Mucosa of rectum (tissue), 2 donors: ENCODE results near the gene ARHGAP45.

Experiments
- H3K27ac ChIP-seq, 2 donors: one replicate each; pipeline ENCODE4 v1.7.0; 2013; ENCODE audit warnings: inconsistent platforms in 2 of 2, low read depth in 2 of 2, low read length in 2 of 2
- H3K27me3 ChIP-seq, 2 donors: one replicate each; pipeline ENCODE4 v1.7.0; 2013; ENCODE audit warnings: low read length in 2 of 2; ENCODE audit not compliant: control insufficient read depth in 2 of 2, insufficient read depth in 2 of 2
- H3K36me3 ChIP-seq, 2 donors: one replicate each; pipeline ENCODE4 v1.7.0; 2013; ENCODE audit warnings: low read length in 2 of 2; ENCODE audit not compliant: control insufficient read depth in 2 of 2, insufficient read depth in 2 of 2
- H3K4me1 ChIP-seq, 2 donors: one replicate each; pipeline ENCODE4 v1.7.0; 2013; ENCODE audit warnings: low read length in 2 of 2, mild to moderate bottlenecking in 1 of 2; ENCODE audit not compliant: control insufficient read depth in 2 of 2, insufficient read depth in 2 of 2
- H3K4me3 ChIP-seq, 2 donors: one replicate each; pipeline ENCODE4 v1.7.0; 2013; ENCODE audit warnings: low read length in 2 of 2
- H3K9ac ChIP-seq, 2 donors: one replicate each; pipeline ENCODE4 v1.7.0; 2013; ENCODE audit warnings: low read length in 2 of 2, low read depth in 1 of 2, mild to moderate bottlenecking in 1 of 2
- H3K9me3 ChIP-seq, 2 donors: one replicate each; pipeline ENCODE4 v1.7.0; 2013; ENCODE audit warnings: low read length in 2 of 2; ENCODE audit not compliant: control insufficient read depth in 2 of 2
- donor health status: healthy.
- donor health status: Normal muscosa, but diverticular disease.

ARHGAP45 gene

DNA sequence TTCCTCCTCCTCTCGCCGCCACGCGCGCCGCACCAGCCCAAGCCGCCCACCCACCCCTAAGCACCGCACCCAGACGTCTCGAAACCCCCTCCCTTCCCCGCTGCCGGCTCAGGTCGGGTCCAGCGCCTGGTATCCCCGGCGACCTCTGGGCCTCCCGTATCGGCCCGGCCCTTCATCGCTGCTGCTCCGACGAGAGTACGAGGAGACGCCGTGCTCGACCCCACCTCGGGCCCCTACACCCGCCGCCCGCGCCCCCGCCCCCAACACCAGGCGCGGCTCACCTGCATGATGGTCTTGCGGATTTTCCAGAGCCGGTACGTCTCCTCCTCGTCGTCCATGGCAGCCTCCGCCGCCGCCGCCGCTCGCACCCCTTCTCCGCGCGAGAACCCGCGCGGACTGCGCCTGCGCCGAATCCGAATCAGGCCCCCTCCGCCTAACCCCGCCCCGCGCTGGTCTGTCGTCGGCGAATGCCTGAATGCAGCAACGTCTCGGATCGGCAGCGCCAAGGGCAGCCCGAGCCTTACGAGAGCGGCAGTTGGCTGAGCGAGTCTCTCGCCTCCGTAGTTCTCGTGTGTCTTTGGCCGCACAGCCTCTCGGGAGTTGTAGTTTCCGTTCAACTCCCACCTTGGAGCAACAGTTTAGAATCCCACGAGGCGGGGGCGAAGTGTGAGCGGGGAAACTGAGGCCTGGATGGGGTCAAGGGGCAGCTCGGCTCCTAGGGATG, 28.2 kb downstream of the ARHGAP45 start, which contains the start of gene POLR2E:
TSS of gene POLR2E (minus strand) at position 398 of the 724 bp plus-strand sequence. CDS start at position 338, 60 bp downstream.
- H3K9me3 ChIP-seq, result no peaks in the 10 kb centered on the region
- no peaks in the 10 kb centered on the region for H3K27me3 ChIP-seq
- peaks cover 9 to 15% of the 10 kb centered on the region in 2 donors for H3K36me3 ChIP-seq
- peaks cover 22 to 25% of the 10 kb centered on the region in 2 donors for H3K4me1 ChIP-seq
- H3K9ac ChIP-seq, result peak within 1 kb of the TSS; percentile 80 to 90
- H3K4me3 ChIP-seq, result peak within 1 kb of the TSS; percentile 73 to 93
- peak within 1 kb of the TSS; percentile 52 to 63 for H3K27ac ChIP-seq

DNA sequence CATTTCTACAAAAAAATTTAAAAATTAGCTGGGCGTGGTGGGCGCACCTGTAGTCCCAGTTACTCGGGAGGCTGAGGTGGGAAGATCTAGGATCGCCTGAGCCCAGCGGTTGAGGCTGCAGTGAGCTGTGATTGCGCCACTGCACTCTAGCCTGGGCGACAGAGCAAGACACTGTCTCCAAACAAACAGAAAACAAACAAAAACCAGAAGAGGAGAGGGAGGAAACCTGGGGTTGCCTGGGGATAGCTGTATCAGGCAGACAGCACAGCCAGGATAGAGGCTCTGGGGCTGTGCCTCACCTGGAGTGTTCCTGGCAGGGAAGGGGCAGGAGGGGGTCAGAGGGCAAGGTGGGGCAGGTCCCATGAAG, 30.8 kb downstream of the ARHGAP45 start:
- Histone ChIP-seq H3K4me3 (no peak overlapping the region), H3K9ac (peak overlapping the region in 1 of 2 donors; percentile 33), H3K9me3 (no peaks in the 10 kb centered on the region), H3K27ac (peak overlapping the region; percentile 43 to 47), H3K27me3 (no peaks in the 10 kb centered on the region), H3K4me1 (peaks cover 31 to 40% of the 10 kb centered on the region in 2 donors), H3K36me3 (peaks cover 0 to 2% of the 10 kb centered on the region in 2 donors)

GRCh38 chr19:1098177-1099051, 31.4 kb downstream of the ARHGAP45 start:
- H3K36me3 ChIP-seq, result peaks cover 0 to 2% of the 10 kb centered on the region in 2 donors
- H3K9me3 ChIP-seq, result no peaks in the 10 kb centered on the region
- peak overlapping the region; percentile 43 to 48 for H3K27ac ChIP-seq
- H3K4me1 ChIP-seq, result peaks cover 37 to 45% of the 10 kb centered on the region in 2 donors
- H3K9ac ChIP-seq, result peak overlapping the region in 1 of 2 donors; percentile 48
- peak overlapping the region in 1 of 2 donors; percentile 16 for H3K4me3 ChIP-seq
- H3K27me3 ChIP-seq, result no peaks in the 10 kb centered on the region

DNA sequence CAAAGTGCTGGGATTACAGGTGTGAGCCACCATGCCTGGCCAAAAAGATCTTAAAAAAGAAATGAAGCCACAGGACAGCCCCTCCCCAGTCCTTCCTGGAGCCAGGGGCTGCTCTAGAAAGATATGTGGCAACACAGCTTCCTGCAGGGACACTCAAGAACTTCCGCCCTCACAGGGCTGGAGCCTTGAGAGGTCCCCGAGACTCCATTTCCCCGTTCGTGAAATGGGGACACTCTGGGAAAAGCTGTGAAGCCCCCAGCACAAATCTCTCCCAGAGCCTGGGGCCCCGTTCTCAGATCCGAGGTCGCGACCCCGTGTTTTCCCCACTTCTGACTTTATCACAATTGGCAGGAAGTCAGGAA, 34.4 kb downstream of the ARHGAP45 start:
- Histone ChIP-seq H3K9ac (peak overlapping the region; percentile 24 to 51), H3K9me3 (no peaks in the 10 kb centered on the region), H3K4me3 (peak overlapping the region in 1 of 2 donors; percentile 22), H3K36me3 (no peaks in the 10 kb centered on the region), H3K27ac (peak overlapping the region; percentile 83 to 99), H3K4me1 (peaks cover 32 to 38% of the 10 kb centered on the region in 2 donors), H3K27me3 (no peaks in the 10 kb centered on the region)

GRCh38 chr19:1102407-1103131, 35.6 kb downstream of the ARHGAP45 start:
- Histone ChIP-seq H3K9me3 (no peaks in the 10 kb centered on the region), H3K27ac (peak overlapping the region; percentile 83 to 99), H3K9ac (peak overlapping the region; percentile 18 to 32), H3K36me3 (peaks cover 0 to 2% of the 10 kb centered on the region in 2 donors), H3K27me3 (no peaks in the 10 kb centered on the region), H3K4me1 (peaks cover 35 to 38% of the 10 kb centered on the region in 2 donors), H3K4me3 (no peak overlapping the region)

DNA sequence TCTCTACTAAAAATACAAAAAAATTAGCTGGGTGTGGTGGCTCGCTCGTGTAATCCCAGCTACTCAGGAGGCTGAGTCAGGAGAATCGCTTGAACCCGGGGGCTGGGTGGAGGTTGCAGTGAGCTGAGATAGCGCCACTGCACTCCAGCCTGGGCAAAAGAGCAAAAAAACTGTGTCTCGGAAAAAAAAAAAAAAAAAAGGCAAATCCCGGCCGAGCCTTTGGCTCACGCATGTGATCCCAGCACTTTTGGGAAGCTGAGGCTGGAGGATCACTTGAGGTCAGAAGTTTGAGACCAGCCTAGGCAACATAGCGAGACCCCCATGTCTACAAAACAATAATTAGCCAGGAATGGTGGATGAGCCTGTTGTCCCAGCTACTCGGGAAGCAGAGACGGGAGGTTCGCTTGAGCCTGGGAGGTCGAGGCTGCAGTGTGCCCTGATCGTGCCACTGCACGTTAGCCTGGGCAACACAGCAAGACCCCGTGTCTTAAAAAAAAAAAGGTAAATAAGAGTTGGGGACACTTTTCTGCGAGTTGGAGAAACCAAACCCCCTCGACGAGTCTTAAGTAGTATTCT, 36.3 kb downstream of the ARHGAP45 start:
- H3K9ac ChIP-seq, result peak overlapping the region; percentile 54 to 68

DNA sequence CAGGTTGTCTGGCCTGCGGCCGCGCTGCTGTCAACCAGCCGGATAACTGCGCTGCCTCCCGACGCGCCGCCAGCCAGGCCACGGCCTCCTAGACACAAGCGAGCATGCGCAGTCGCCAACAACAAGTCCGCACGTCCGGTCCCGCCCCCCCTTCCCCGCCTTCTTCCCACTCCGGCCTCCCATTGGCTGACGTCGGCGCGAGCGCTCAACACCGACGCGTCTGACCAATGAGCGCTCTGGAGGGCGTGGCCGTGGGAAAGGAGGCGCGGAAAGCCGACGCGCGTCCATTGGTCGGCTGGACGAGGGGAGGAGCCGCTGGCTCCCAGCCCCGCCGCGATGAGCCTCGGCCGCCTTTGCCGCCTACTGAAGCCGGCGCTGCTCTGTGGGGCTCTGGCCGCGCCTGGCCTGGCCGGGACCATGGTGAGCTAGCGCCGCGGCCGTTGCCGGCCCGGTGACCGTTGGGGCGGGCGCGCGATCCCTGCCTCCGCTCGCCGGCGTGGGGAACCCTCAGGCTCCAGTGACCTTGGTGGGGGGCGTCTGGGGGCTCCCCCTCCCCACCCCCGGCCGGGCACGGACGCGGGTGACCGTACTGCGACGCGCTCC, 36.8 kb downstream of the ARHGAP45 start, which contains the start of gene GPX4:
TSS of gene GPX4 (plus strand) at position 287 of the 603 bp plus-strand sequence. CDS start at position 337, 50 bp downstream.
- Histone ChIP-seq H3K27ac (peak within 1 kb of the TSS; percentile 99), H3K9me3 (no peaks in the 10 kb centered on the region), H3K27me3 (no peaks in the 10 kb centered on the region), H3K4me1 (peaks cover 27 to 28% of the 10 kb centered on the region in 2 donors), H3K4me3 (peak within 1 kb of the TSS; percentile 76 to 77), H3K9ac (peak within 1 kb of the TSS; percentile 75 to 90), H3K36me3 (peaks cover 0 to 2% of the 10 kb centered on the region in 2 donors)

More for the DNA sequence above, 36.3 kb downstream of the ARHGAP45 start:
- H3K4me3 ChIP-seq, result peak overlapping the region; percentile 14 to 74
- no peaks in the 10 kb centered on the region for H3K9me3 ChIP-seq
- peaks cover 0 to 2% of the 10 kb centered on the region in 2 donors for H3K36me3 ChIP-seq
- H3K27ac ChIP-seq, result peak overlapping the region; percentile 83 to 99
- H3K27me3 ChIP-seq, result no peaks in the 10 kb centered on the region
- peaks cover 33% of the 10 kb centered on the region in 2 donors for H3K4me1 ChIP-seq

- peak overlapping the region; percentile 75 to 90 for H3K9ac ChIP-seq
- H3K4me1 ChIP-seq, result peaks cover 24% of the 10 kb centered on the region in 2 donors
- peak overlapping the region; percentile 99 for H3K27ac ChIP-seq
- H3K9me3 ChIP-seq, result no peaks in the 10 kb centered on the region
- peak overlapping the region; percentile 76 to 77 for H3K4me3 ChIP-seq
- peaks cover 0 to 2% of the 10 kb centered on the region in 2 donors for H3K36me3 ChIP-seq
- H3K27me3 ChIP-seq, result no peaks in the 10 kb centered on the region
Measured at GRCh38 chr19:1104311-1105007, 37.5 kb downstream of the ARHGAP45 start.
